Measurements from ENCODE around the gene SLC35B3. TPM values are rescaled to one million over a fixed set of nuclear protein-coding genes. Genes with fewer than 3 reads are reported as not detected.

The SLC35B3 gene
- total RNA-seq, result 1 to 10 TPM; 8.1 to 9.6 (median 8.8) TPM

DNA sequence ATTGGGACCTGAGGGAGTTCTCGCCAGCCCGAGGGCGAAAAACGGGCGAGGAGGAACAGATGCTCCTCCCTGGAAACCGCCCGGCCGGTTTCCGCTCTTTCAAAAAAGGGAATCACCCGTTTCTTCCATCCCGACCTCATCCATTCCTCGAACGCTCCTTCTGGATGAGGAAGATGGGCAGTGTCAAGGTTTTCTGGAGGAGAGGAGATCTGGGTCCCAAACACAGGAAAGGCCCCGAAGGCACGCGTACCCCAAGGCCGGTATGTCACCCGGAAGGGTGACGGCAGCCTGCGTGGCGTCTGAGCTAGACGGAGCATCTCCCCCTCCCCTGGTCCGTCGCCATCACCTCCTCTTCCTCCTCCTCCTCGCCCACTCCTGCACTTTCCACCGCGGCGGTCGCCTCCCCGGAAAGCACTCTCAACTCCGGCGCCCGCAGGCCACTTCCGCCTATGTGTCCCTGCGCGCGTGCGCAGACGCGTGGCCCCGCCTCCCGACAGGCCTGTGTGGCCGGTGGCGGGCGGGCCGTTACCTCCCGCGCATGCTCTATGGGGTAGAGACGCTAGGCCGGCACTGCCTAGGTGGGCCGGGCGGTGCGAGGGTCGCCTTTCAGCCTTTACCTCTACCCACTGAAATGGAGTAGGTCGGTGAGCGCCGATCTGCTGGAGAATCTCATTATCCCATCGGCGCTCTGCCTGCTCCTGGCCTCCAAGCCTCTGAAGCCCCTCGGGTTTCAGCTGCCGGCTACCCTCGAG is at the start of gene SLC35B3:
TSS of gene SLC35B3 (minus strand) at position 453 of the 752 bp plus-strand sequence.
- Histone ChIP-seq H3K36me3 (no peaks in the 10 kb centered on the region), H3K9me3 (no peaks in the 10 kb centered on the region), H3K27ac (peak within 1 kb of the TSS; percentile 96), H3K27me3 (no peaks in the 10 kb centered on the region), H3K4me3 (peak within 1 kb of the TSS; percentile 88), H3K4me1 (peaks cover 34% of the 10 kb centered on the region)
- peak; percentile 95 to 96 for DNase-seq (ENCODE audit: low spot score in 2 of 2)
- under 1% methylated on average over 25 of the region's 62 CpGs for WGBS
- TF ChIP-seq POLR2AphosphoS5 (IDR thresholded peaks at IDR 0.05), result peak in 2 of 3 donors; percentile 34 to 82
- TF ChIP-seq, protein P1, sequence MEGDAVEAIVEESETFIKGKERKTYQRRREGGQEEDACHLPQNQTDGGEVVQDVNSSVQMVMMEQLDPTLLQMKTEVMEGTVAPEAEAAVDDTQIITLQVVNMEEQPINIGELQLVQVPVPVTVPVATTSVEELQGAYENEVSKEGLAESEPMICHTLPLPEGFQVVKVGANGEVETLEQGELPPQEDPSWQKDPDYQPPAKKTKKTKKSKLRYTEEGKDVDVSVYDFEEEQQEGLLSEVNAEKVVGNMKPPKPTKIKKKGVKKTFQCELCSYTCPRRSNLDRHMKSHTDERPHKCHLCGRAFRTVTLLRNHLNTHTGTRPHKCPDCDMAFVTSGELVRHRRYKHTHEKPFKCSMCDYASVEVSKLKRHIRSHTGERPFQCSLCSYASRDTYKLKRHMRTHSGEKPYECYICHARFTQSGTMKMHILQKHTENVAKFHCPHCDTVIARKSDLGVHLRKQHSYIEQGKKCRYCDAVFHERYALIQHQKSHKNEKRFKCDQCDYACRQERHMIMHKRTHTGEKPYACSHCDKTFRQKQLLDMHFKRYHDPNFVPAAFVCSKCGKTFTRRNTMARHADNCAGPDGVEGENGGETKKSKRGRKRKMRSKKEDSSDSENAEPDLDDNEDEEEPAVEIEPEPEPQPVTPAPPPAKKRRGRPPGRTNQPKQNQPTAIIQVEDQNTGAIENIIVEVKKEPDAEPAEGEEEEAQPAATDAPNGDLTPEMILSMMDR (IDR thresholded peaks at IDR 0.05), result no peak
- no peak for TF ChIP-seq EP300 (IDR thresholded peaks at IDR 0.05)
- peak; percentile 65 to 90 for TF ChIP-seq POLR2A (IDR thresholded peaks at IDR 0.05)

DNA sequence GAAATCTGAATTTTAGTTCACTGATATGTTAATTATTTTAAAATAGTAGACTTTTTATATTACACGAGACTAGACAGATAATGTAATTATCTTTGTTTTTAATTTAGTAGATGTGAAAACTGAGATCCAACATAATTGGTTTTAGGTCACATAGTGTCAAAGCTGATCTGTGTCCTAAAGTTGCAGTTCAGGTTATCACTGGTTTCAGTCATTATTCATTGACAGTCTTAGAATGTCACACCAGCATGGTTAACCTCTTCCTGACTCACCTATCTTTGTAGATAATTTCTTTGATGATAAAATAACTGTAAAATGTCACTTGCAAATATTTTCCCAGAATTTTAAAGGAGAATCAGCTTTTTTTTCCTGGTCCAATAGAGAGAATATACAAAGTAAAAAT is 48.3 kb upstream of the SLC35B3 start:
- Histone ChIP-seq H3K4me3 (no peak overlapping the region), H3K36me3 (no peaks in the 10 kb centered on the region), H3K4me1 (no peaks in the 10 kb centered on the region), H3K9me3 (no peaks in the 10 kb centered on the region), H3K27ac (no peak overlapping the region), H3K27me3 (no peaks in the 10 kb centered on the region)
- no peak for TF ChIP-seq EP300 (IDR thresholded peaks at IDR 0.05)
- no peak for TF ChIP-seq POLR2A (IDR thresholded peaks at IDR 0.05)
- no peak for TF ChIP-seq POLR2AphosphoS5 (IDR thresholded peaks at IDR 0.05)
- TF ChIP-seq, protein P1 (IDR thresholded peaks at IDR 0.05), result no peak
- WGBS, result 85% methylated on average over 1 of the region's 1 CpG
- no peak for DNase-seq (ENCODE audit: low spot score in 2 of 2)

DNA sequence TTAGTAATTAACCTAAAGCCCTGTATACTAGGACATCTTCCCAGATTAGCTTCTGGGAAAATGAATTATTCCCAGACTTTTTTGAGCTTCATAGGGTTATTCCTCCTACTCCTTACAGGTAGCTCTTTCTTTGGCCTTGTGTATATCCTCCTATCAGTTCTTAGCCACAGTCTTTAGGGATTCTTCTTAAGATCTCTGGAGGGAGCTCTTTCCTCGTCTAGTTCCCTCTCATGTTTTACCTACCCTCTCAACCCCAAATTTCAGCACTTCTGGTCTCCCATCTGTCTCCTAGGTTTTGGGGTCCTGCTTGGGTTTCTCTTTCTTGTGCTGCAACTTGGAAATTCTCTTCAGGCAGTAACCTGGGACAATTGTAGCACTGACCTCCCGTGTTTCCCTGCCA is 46.4 kb upstream of the SLC35B3 start:
- no peaks in the 10 kb centered on the region for H3K4me1 ChIP-seq
- WGBS, result 43% methylated on average over 2 of the region's 2 CpGs

DNA sequence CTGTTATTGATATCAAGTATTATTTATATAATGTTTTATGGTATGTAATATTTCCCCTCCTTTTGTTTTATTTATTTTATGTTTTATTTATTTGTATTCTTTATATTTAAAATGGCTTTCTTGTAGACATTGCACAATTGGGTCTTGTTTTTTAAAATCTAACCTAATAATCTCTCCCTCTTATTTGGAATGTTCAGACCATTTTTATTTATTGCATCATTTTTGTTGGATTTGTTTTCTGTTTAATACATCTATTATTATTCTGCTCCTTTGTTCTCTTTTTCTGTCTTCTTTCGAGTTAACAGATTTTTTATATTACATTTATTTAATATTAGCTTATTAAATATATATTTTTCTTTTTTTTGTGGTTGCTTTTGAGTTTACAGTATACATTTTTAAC is 43.1 kb upstream of the SLC35B3 start:
- Histone ChIP-seq H3K9me3 (no peaks in the 10 kb centered on the region), H3K36me3 (no peaks in the 10 kb centered on the region), H3K27ac (no peak overlapping the region), H3K27me3 (no peaks in the 10 kb centered on the region), H3K4me1 (no peaks in the 10 kb centered on the region), H3K4me3 (no peak overlapping the region)
- WGBS, result 79% methylated on average over 1 of the region's 1 CpG
- no peak for DNase-seq (ENCODE audit: low spot score in 2 of 2)
- TF ChIP-seq, protein P1 (IDR thresholded peaks at IDR 0.05), result no peak

More for the DNA sequence above, 46.4 kb upstream of the SLC35B3 start:
- H3K27me3 ChIP-seq, result no peaks in the 10 kb centered on the region
- no peak for DNase-seq (ENCODE audit: low spot score in 2 of 2)
- H3K4me3 ChIP-seq, result no peak overlapping the region
- no peak overlapping the region for H3K27ac ChIP-seq
- no peaks in the 10 kb centered on the region for H3K9me3 ChIP-seq
- TF ChIP-seq, protein P1 (IDR thresholded peaks at IDR 0.05), result no peak
- TF ChIP-seq EP300 (IDR thresholded peaks at IDR 0.05), result no peak
- no peak for TF ChIP-seq POLR2A (IDR thresholded peaks at IDR 0.05)
- no peak for TF ChIP-seq POLR2AphosphoS5 (IDR thresholded peaks at IDR 0.05)
- no peaks in the 10 kb centered on the region for H3K36me3 ChIP-seq

DNA sequence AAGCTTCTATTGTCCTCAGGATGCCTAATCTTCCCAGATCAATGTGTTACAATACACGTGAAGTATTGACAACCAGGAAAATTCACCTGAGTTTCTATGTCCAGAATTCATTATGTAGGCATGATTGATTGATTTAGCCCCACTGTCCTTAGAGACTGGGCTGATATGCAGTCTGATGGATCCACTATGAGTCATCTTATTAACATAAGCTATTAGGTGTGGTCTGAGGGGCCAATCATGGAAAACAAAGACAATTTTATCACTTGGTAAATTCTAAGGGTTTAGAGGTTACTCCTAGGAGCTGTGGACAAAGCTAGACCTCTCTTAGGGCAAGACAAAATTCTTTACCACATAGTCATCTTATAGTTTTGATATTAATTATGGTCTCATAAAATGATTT is 41.3 kb upstream of the SLC35B3 start:
- Histone ChIP-seq H3K27me3 (no peaks in the 10 kb centered on the region), H3K9me3 (no peaks in the 10 kb centered on the region), H3K4me1 (no peaks in the 10 kb centered on the region), H3K27ac (no peak overlapping the region), H3K36me3 (no peaks in the 10 kb centered on the region), H3K4me3 (no peak overlapping the region)
- DNase-seq (ENCODE audit: low spot score in 2 of 2), result no peak
- no peak for TF ChIP-seq POLR2A (IDR thresholded peaks at IDR 0.05)
- TF ChIP-seq EP300 (IDR thresholded peaks at IDR 0.05), result no peak
- TF ChIP-seq, protein P1 (IDR thresholded peaks at IDR 0.05), result no peak
- TF ChIP-seq POLR2AphosphoS5 (IDR thresholded peaks at IDR 0.05), result no peak
- 84% methylated on average over 1 of the region's 1 CpG for WGBS

Data from suprapubic skin (tissue), 4 donors.